Epithelial cell of prostate (primary cell): ENCODE results near the gene SYT7.

ENCODE experiments used
- DNase-seq: peaks from one replicate; pipeline ENCODE4 v3.0.0-alpha.2; 2011; ENCODE audit warnings: low read depth, low spot score
- H3K27ac ChIP-seq: fragments of 450-650 bp; 2 replicates; pipeline ENCODE4 v1.5.1; 2017; ENCODE audit warnings: mild to moderate bottlenecking

Gene SYT7

DNA sequence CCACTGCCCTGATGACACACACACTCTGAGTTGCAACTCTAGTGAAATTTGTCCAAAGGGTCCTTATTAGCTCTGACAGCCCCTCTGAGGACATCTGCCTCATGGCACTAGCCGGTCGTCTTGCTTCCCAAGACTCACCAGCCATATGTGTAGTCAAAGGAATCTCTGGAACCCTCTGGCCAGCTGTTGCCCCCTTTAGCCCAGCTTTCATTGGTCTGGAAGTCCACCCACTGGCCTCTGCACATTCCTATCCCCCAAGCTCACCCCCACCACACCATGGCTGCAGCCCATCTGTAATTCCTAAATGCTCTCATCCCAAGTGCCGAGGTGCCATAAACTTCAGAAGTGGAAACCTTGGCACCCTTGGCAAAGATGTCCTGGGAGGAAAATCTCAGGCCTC is 24.3 kb downstream of the SYT7 start:
- DNase-seq, result no peak
- no peak overlapping the region for H3K27ac ChIP-seq

DNA sequence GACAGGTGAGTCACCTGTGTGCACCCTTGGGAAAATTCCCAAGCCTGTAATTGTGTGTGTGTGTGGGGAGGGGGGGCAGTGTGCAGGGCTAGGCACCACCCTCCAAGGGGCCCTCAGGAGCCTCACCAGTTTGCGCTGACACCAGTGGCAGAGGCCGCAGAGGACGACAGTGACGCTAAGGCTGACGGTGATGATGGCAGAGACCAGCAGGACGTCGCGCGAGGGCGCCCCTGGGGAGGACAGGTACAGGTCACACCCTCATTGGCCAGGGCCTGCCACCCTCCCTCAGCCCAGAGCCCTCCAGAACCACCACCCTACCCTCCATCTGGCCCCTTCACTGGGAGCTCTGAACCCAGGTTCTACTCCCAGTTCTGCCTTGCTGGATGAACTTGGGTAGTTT is 24.9 kb downstream of the SYT7 start:
- DNase-seq, result no peak

DNA sequence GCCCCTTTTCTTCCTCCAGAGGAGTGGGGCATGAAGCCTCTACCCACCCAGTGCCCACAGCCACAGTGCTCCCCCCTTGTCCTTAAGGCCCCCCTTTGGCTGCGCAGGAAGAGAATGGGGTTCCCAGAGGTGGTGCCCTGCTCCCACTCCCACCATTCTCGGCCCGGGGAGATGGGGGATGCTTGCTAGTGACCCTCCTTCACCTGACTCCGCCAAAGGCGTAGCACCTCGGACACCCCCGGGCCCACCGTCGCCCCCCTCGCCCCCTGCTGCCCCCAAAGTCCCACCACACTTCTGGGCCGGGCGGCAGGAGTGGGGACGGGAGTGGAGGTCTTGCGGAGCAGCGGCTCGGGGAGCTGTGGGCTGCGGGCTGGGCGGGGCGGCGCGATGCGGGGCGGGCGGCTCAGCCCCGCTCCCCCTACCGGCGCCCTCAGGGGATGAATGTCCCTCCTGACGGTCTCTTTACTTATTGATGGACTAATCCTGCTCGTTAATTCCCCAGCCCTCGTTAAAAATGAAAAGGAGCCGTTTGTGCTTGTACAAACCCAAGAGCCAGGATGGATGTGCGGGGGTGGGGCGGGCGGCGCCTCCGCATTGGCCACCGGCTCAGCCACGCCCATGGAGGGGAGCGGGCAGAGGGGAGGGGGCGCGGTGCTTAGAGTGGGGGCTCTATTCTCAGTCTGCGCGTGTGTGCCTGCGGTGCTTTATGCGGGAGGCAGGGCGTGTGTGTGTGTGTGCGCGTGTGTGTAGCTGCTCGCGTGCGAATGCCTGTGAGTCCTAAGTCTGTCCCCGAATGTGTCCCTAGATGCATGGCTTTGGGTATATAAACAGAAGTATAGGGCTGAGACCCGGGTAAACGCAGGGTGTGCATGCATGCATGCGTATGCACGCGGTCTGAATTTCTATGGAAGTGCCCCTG is 25.6 kb downstream of the SYT7 start:
- no peak overlapping the region for H3K27ac ChIP-seq
- DNase-seq, result no peak

More for the DNA sequence above, 24.9 kb downstream of the SYT7 start:
- no peak overlapping the region for H3K27ac ChIP-seq

DNA sequence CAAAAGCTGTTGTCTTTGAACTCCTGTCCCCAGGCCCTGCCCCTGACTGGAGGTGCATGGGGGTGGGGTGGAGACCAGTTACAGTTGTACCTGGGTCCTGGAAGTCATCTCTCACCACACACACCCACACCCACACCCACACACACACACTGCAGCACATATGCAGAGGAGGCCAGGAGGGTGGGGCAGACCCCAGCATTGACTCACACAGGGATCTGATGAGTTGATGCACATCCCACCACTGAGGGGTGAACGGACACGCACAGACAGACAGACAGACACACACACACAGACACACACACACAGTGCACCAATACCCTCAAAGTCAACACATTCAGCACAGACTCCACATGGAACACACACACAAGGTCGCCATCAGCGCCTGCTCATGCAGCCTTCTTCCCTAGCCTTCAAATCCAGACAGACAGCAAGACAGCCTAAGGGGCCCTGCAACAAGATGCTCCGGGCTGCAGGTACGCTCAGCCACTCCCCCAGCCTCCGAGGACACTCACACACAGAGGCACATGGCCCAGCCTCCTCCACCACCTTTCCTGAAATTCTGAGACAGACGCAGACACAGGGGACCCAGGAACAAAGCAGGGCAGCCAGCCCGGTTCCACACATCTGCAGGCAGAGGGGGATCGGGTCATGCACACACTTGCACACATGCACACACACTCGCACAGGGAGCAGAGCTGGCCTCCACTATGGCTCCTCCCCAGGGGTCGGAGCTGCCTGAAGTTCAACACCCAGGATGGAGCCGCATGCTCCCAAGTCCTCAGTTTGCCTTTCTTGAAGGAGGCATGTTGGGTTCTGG is 26.5 kb downstream of the SYT7 start:
- DNase-seq, result peak; percentile 18
- no peak overlapping the region for H3K27ac ChIP-seq

DNA sequence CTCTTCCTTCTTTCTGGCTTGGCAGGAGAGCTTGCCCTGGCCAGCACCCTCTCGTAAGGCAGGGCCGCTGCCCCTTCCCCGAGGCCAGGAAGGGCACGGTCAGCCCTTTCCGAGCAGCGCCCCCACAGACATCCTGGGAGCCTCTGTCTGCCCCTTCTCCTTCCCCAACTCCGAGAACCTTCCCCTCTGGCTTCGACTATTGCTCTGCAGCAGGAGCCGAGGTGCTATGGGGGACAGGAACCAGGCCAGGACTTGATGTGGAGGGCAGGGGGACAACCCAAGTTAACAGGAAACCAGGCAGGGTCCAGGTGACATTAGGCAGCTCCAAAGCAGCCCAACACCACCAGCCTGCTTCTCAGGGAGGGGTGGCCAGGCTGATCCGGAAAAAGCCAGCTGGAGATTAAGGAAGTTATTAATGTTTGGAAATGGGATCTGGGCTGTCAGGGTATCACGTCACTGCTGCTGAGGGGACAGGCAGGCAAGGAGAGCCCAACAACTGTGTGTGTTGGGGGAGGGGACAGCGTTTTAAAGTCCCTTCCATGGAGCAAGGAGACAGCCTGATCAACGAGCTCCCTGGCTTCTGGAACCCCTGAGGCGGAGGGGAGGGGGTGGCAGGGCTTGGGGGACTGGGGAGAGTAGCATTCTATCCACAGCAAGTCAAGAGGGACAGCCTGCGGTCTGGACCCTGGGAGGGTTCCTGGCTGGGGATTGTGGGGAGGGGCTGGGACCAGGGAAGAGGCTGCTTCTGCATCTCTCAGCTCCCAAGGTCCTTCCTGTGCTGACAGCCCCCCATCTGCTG is 27.3 kb downstream of the SYT7 start:
- H3K27ac ChIP-seq, result no peak overlapping the region
- no peak for DNase-seq

DNA sequence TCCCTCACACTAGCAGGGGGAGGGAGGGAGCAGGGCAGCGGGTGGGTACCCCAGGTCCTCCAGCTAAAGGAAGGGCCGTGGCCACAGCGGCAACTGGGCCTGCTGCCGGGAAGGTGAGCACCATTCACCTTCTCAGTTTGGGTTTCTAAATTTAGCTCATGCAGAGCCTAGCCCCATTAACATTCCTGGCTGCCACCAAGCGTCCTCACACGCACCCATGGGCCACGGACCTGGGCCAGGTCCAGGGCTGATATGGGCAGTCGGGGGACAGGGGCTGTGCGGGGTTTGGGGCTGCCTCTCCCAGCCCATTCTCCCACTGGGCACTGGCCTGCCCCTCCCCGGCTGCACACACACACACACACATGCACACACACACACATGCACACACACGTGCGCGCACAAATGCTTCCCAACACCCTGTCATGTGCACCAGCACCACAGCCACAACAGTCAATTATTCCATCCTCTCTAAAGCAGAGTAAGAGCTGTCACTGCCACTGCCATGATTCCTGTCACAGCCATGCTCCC is 28.7 kb downstream of the SYT7 start:
- no peak for DNase-seq
- H3K27ac ChIP-seq, result no peak overlapping the region

DNA sequence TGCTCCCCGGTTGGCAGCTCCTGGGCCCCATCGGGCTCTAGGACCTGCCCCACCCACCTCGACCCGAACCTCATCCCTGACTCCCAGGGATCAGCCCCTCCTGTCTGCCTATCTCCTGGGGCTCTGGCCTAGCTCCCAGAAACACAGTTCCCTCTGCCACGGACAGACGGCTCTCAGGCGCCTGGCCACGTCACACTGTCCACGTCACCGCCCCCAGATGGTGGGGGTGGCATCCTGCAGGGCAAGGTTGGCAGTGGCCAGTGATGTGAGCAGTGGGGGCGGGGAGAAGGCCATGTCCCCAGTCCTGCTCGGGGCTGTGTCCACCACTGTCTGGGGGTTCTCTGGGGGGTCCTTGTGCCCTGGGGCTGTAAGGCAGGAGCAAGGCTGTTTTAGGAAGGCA is 29.2 kb downstream of the SYT7 start:
- H3K27ac ChIP-seq, result no peak overlapping the region
- DNase-seq, result no peak

DNA sequence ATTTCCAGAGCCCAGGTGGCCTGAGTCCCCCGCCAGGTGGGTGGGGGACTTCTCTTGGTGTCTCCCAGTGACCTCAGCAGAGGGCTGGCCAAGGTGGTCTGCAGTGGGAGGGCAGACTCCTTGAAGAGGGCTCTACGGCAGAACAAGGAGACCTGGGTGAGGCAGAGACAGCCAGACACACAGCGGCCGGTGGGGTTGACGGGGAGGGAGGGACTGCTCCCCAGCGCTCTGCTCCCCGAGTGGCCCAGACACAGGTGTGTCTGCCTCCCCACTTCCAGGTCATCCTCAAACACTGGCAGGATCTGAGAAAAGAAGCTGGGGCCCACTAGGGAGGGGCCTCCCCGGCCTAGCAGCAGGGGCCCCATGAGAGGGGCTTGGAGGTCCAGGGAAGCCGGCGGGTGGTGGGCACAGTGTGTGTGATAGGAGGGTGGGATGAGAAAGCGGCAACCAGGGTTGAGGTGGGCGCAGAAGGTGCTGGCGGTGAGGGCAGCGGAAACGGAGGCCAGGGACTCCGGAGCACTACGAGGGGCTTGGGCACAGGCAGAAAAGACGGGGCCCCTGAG is 30.1 kb downstream of the SYT7 start:
- no peak for DNase-seq
- H3K27ac ChIP-seq, result no peak overlapping the region

DNA sequence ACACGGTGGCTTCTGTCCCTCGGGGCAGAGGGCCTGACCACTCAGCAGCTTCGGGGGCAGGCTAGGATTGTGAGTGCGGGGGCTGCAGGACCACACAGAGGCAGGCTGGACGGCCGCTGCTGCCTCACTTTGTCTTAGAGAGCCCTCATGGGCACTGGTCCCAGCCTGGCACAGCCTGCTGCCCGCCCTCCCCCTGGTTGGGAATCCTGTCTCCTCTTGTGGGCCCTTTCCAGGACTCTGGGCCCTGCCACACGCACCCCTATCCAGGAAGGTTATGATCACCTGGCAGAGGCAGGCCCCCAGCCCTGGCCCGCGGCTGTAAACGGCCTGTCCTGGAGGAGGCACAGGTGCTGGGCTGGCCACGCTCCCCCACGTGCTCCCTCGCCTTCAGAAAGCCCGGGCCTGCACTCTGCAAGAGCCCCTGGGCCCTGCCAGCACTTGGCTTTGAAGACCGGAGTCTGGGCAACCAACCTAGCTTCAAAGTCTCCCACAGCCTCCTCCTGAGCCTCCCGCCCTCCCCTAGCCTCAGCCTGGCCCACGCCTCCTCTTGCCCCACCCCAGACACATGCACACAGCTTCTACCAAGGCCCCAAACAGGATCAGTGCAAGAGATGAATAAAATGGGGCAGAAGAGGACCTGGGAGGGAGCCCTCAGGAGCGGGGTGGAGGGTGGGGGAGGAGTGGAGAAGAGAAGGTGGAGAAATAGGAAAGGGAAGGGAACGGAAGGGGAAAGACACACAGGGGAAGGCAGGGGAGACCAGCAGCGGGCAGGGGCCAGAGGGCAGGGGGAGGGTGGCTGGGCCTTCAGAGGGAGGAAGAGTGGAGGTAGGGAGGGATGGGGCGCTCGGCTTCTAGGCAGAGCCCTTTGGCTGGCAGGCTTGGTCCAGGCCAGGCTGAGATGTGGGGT is 31.0 kb downstream of the SYT7 start:
- H3K27ac ChIP-seq, result no peak overlapping the region
- DNase-seq, result no peak

DNA sequence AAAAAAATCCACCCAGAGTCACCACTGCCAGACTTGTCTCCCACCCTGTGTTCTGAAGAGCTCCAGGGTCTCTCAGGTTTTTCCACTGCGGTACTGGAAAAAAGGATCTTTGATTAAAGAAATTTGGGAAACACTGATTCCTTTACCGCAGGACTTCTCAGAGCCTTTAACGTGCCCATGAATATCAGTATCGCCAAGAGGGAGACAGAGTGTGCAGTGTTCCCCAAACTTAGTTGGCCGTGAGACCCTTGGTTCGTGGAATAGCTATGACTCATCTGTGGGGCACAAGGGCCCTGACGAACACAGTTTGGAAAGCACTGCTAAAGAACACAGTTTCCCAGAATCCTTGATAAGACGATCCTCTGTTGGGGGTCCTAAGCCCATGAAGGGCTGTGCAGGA is 31.7 kb downstream of the SYT7 start:
- no peak overlapping the region for H3K27ac ChIP-seq
- no peak for DNase-seq

DNA sequence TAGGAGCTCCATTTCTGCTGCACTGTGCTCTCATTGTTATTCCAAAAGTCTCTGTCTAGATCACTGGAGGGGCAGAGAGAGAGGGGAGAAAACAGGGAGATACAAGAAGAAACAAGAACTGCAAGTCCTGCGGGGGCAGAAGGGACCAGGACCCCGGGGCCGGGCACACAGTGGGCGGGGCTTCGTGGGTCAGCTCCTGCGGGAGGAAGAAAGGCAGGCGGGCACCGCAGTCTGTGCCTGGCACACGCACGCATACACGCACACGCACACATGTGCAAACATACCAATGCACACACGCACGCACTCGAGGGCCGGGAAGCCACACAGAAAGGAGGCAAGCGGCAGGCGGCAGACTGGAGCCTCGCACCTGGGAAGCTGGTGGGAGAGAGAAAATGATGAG is 33.6 kb downstream of the SYT7 start:
- H3K27ac ChIP-seq, result no peak overlapping the region
- no peak for DNase-seq

DNA sequence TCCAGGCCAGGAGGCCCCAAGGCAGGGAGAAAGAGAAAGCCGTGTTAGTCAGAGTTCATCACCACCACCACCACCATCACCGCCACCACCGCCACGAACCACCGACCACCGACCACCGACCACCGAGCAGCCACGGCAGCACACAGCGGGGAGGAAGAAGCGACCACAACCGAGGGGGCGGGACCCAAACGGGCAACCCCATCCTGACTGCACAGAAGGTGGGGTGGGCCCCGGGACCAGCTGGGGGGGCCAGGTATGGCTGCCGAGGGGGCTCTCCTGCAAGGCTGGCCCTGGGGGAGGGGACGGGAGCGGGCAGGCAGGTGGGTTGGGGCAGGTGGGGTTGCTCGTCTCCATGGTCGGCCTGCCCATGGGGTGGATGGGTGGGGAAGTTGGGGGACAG is 34.2 kb downstream of the SYT7 start:
- no peak overlapping the region for H3K27ac ChIP-seq
- DNase-seq, result no peak

DNA sequence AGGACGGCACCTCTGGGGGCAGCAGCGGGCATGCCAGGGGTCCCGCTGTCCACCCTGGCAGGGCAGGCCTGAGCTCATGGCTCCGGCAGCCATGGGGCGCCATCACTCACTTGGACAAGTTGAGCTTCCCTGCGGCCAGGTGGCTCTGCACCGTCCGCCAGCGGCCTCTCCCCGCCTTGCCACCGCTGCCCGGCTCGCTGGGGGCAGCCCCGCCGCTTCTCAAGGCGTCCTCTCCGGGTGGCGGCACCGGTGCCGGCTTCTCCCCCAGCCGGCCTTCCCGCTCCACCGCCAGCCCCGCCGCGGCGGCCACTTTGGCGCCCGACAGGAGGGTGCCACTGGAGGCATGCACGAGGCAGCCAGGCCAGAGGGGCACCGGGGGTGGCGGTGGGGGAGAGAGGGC is 35.0 kb downstream of the SYT7 start:
- no peak for DNase-seq
- H3K27ac ChIP-seq, result no peak overlapping the region

DNA sequence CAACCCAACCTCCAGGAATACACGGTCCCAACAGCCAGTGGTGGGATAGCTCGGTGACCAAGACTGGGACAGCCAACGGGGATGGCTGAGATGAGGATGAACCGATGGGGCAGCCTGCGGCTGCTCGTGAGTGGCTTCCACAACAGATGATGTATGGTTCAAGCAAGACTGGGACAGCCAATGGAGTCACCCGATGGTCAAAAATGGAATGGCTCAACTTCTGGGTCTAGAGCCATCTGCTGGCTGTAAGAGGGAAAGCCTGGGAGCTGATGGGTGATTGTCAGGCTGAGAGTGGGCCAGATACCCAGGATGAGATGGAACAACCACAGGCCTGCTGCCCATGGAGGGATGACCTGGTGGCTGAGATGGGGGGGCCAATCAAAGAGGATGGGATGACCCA is 35.5 kb downstream of the SYT7 start:
- no peak overlapping the region for H3K27ac ChIP-seq
- DNase-seq, result no peak

DNA sequence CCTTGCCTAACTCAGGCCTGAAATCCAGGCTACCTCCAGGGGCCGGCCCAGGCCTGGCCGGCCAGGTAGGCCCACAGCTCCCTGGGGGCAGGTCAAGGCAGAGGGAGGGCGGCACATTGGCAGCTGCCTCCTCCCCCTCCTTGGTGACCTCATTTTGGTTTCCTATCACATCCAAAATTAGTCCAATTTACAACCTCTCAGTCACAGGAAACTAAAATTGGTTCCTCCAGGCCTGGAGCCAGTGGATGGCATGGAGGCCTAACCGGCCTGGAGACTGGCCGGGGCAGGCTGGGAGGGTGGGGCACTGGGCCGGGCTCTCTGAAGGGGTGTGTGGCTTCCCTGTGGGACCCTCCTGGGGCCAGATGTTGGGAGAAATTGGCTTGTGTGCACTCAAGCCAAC is 36.4 kb downstream of the SYT7 start:
- no peak overlapping the region for H3K27ac ChIP-seq
- DNase-seq, result no peak

DNA sequence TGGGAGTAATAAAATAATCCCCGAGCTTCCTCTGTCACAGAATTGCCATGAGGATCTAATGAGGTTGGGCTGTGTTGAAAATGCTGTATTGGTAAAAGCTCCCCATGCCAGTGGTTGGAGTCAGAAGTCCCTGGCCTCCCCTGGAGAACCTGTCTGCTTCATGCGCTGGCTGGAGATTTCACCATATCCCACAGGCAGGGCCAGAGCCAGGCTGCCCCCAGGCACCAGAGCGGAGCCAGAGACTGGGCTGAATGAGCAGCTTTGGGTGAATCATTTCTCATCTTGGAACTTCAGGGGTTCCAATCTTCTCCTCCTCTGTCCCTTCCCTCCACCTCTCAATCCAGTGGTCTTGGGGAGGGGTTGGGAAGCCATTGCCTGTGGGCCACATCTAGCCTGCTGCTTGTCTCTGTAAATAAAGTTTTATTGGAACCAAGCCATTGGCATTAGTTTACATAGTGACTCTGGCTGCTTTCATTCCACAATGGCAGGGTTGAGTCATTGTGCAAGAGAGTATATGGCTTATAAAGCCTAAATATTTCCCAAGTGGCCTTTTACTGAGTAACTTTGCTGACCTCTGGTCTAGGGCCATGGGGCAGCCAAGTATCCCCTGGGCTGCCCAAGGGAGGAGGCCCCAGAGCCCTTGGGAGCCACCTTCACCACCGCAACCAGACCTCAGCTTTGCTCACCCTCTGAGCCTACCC is 37.1 kb downstream of the SYT7 start:
- DNase-seq, result peak; percentile 18
- H3K27ac ChIP-seq, result no peak overlapping the region

DNA sequence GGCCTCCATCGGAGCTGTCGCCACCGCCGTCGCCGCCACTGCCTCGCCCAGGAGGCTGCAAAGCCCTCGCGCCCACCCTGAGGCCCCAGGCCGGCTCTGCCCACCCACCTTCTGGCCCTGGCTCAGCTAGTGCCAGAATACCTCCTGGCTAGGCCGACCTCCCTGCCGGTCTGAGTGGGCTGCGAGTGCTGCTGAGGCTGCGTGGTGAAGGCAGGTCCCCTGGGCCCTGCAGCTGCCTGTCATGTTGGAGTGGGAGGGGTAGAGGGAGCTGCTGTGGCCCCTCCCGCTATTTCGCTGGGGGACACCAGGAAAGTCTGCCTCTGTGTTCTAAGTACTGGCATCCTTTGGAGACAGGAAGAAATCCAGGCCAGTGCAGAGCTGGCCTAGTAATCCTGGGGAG is 38.2 kb downstream of the SYT7 start:
- DNase-seq, result no peak
- no peak overlapping the region for H3K27ac ChIP-seq

DNA sequence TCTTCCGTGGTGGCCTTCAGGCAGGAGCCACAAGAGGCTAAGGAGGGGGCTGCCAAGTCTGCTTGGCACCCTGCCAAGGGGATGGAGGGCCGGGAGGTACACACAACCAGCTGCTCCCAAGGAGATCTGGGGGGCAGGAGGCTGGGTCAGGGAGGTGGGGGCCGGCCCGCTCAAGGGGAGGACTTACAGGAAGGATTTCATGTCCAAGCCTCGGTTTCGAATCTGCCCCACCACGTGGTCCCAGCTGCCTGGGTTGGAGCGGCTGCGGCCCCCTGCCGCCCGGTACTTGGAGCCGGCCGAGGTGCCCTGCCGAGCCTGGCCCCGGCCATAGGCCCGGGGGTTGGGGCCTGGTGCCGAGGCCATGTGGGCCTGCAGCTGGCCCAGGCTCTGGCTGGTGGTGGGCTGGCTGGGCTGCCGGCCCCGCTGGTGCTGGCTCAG is 38.8 kb downstream of the SYT7 start:
- no peak overlapping the region for H3K27ac ChIP-seq
- no peak for DNase-seq
